ENCODE results near the gene PNCK. TPM values are rescaled to one million over a fixed set of nuclear protein-coding genes. Genes with fewer than 3 reads are reported as not detected.

Gene PNCK
- total RNA-seq, 1 donor from 2014 or later, result not detected

DNA sequence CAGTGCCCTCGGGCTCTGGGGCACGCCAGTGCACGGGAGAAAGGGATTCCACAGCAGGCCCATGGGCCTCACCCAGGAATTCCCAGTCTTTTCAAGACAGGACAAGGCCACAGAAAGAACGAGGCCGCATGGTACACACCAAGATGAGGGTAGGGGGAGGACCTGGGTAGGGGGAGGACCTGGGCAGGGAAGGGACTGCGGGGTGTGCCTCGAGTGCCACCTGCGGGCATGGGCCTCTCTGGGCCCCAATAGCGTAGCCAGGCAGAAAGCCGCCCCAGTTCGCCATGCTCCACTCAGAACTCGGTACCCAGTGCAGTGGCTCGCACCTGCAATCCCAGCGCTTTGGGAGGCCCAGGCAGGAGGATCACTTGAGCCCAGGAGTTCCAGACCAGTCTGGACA lies 40.6 kb downstream of the PNCK start:
- no peak for DNase-seq (ENCODE audit: extremely low read depth, low read depth, low spot score)

DNA sequence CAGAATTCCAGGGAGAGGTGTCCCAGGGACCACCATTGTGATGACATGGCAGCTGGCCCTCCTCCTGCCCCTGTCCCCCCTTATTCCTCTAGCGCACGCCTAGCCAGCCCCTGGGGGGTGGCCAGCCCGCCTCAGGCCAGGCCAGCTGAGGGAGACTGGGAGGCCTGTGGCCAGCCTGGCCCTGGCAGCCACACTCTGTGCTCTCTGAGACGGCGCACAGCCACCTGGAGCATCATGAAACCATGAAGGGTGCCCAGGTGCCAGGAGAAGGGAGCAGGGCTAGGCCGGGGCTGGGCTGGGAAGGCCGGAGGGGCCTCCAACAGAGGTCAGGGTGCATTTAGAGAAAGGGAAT lies 41.0 kb downstream of the PNCK start:
- DNase-seq (ENCODE audit: extremely low read depth, low read depth, low spot score), result no peak

DNA sequence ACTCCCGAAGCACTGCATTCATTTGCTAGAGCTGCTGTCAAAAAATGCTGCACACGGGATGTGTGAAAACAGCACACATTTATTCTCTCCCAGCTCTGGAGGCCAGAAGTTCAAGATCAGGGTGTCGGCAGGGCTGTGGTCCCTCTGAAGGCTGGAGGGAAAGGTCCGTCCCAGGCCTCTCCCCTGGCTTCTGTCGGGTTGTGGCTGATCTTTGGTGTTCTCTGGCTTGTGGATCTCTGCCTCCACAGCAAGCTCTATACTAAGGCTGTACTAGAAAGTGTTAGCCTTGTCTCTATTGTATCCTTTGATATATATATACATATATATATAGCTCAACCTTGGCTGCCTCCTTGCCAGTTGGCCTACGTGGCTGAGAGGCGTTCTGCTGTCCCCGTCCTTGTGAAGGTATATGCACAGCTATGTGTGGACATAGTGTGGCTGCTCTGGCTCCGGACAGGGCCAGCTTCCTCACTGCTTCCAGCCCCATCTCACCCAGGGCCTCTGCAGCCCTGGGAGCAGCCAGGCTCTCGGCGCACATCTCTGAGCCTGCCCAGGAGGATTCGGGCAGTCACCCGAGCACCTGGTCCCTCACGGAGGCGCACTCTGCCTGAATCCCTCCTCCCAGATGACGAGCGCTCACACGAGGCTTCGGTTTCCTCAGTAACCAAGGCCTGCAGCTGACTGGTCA lies 41.6 kb downstream of the PNCK start:
- no peak for DNase-seq (ENCODE audit: extremely low read depth, low read depth, low spot score)

DNA sequence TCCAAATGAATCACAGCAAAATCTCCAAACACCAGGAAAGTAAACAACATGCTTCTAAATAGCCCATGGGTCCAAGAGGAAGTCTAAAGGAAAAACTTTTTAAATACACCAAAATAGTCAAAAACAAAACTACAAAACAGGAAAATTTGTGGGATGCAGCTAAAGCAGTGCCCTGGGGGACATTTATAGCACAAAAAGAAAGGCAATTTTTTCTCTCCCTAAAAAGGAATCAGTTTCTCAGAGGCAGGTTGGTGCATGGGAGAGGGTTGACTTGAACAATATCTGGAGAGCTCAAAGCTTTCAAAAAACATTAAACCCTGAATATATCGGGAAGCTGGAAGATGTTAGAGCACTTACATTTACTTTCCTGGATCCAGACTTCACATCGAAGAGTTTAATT lies 42.3 kb downstream of the PNCK start:
- no peak for DNase-seq (ENCODE audit: extremely low read depth, low read depth, low spot score)

DNA sequence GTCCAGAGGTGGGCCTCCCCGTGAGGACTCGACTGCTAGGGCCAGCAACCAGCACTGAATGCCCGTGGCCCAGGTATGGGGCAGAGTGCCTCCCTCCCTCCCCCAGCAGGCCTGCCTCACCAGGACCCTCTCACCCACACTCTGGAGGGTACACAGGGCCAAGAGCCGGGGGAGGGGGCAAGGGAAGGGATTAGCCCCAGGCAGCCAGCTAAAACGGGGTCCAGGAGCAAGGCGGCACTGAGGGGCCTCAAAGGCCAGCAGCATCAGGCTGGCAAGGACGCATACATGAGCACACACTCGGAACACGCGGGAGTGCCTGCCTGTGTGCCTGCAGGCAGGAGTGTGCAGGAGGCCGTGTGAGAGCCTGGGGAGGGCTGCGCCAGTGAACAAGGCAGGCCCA lies 44.9 kb downstream of the PNCK start:
- DNase-seq (ENCODE audit: extremely low read depth, low read depth, low spot score), result no peak

DNA sequence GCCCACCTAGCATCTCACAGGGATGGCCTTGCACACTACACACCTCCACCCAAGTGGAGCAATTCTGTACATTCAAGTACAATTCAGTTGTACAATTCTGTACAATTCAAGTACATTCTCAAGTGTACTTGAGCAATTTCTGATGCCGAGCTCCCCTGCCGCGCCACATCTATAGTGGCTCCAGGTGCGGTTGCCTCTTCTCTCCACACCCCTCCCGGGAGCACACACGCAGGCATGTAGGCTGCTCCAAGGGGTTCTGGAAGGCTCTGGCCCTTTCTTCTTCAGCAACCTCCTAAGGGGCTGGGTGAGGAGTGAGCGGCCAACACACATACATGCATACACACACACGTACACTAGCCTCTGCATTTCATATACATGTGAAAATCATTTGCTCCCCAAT lies 45.5 kb downstream of the PNCK start:
- no peak for DNase-seq (ENCODE audit: extremely low read depth, low read depth, low spot score)

DNA sequence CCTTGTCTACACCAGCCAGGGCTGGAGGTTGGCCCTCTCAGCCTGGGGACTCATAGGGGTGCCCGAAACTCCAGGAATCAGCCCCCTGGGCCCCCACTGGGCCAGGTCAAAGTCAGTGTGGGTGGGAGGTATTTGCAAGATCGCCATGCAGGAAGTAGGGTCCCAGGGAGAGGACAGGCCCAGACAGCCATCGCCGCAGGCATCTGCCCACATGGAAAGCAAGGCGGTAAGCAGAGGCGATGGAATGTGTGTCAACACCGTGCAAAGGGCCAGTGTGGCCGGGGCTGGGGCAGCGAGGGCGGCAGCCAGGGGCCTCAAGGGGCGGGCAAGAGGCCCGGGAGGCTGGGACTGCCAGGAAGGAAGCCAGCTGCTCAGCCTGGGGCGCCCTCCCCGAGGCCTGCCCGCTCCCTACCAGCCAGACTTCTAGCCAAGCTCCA lies 45.9 kb downstream of the PNCK start:
- DNase-seq (ENCODE audit: extremely low read depth, low read depth, low spot score), result no peak

DNA sequence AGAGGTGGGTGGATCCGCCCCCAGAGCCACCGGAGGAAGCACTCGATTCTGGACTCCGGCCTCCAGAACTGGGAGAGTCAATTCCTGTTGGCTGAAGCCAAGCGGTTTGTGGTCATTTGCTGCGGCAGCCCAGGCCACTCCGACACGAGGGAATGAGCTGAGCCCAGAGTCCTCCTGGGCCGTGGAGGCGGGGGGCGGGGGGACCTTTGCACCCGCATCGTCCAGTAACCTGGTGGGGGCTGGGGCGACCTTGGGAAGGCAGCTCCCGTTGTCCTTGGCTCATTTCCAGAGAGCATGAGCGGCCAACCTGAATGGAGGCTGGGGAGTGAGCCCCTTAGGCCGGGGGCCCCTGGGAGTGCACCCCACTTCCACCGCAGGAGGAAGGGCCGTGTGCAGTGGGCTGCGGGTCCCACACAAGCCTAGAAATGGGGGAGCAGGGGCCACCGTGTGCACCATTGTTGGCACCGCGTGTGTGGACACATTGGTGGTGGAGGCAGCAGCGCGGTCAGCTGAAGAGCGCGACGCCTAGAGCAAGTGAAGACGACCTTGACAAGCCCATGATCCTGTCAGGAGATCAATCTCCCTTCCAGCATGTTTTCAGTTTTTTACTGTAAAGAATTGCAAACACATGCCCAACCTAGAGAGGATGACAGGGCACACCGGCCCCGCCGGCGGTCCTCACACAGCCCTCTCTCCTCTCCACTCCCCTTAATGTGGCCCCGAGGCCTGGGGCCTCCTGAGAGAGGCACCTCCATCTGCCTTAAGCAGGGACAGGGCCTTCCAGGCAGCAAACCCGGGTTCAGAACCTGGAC lies 46.5 kb downstream of the PNCK start:
- DNase-seq (ENCODE audit: extremely low read depth, low read depth, low spot score), result no peak

DNA sequence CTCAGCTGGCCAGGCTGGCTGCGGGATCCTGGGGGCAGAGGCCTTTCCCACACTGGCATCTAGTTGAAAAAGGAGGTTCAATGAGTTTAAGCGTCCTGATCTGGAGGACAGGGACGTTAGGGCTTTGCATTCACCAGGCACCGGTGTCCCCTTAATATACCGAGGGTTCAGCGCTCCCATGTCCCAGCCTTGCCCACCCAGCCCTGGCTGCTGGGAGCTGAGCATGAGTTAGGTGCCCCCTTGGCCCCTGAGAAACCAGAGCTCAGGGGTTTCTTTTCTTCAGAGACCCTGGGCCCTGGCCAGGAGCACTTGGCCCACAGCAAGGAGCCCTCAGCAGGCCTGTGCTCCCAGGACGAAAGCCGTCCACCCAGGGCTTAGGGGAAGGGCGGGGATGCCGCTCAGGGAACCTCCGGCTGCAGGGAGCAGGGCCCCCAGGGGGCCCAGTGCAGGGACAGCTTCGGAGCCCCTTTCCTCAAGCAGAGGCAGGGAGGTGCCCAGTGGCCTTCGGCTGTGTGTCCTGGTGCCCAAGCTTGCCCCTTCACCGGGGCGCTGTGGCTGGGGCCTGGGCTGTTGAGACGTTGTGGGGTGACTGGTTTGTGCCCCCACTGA lies 47.5 kb downstream of the PNCK start:
- DNase-seq (ENCODE audit: extremely low read depth, low read depth, low spot score), result no peak

DNA sequence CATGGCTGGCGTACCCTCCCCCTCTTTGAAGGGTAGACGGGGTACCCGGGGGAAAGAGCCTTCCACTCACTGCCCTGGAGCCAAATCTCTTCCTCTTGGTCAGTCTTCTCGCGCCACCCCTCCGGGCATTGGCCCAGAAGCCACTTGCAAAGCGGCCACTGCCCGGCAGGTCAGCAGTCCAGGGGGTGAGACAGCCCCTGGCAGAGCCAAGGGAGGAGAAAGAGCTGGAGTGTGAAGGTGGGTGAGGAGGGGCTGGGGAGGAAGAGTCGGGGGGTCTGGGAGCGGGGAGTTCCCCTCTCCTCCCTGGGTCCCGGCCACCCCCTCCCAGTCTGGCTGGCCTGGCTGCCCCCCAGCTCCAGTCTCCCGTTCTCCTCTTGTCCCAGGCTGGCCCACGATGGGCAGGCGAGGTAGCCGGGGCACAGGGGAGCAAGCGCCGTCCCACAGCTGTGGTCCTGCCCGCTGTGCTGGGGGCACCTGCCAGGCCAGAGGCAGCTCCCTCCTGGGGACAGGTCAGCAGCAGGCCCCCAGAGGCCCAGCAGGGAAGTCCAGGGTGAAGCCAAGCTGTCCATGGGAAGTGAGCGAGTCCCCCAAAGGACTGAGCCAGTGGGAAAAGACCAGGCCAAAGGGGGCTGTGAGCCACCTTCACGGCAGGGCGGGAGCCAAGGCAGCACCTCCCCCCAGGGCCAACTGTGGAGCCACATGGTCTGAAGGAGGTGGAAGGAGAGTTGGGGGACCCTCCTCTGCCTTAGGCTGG lies 48.2 kb downstream of the PNCK start:
- DNase-seq (ENCODE audit: extremely low read depth, low read depth, low spot score), result no peak

DNA sequence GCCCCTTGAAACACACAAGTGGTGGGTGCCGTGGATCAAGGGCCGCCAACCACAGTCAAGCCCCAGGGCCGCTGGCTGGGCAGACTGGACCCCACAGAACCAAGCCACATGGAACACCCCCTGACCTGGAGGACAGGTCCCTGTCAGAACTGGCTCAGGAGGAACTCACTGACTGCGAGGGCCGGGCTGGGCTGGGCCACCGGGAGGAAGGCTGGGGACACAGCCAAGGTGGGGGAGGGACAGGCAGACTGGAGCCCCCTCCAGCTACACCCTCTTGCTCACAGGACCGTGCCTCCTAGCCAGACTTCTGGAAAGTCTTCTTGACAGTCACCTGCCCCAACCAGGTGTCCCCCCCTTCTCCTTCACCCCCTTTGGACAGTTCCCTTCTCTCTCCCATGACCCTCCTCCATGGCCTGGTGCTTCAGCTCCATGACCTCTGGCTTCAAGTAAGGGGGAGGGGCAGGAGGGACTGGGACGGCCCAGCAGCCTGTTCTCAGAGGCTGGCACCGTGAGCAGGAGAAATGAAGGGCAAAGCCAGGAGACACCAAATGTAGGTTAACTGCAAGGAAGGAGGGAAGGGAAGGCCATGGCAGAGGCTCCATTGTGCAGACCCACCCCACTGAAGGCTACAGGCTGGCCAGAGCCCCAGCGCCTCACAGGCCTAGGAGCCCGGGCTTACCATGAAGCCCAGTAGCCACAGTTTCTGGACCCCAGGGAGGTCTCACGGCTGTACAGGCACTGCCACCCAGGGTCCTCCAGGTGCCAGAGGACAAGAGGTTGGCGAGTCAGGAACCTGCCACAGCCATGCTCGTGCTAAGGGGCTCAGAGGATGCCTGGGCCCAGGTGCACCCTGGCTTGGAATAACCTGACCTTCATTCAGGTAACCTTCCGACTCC lies 49.2 kb downstream of the PNCK start:
- no peak for DNase-seq (ENCODE audit: extremely low read depth, low read depth, low spot score)

DNA sequence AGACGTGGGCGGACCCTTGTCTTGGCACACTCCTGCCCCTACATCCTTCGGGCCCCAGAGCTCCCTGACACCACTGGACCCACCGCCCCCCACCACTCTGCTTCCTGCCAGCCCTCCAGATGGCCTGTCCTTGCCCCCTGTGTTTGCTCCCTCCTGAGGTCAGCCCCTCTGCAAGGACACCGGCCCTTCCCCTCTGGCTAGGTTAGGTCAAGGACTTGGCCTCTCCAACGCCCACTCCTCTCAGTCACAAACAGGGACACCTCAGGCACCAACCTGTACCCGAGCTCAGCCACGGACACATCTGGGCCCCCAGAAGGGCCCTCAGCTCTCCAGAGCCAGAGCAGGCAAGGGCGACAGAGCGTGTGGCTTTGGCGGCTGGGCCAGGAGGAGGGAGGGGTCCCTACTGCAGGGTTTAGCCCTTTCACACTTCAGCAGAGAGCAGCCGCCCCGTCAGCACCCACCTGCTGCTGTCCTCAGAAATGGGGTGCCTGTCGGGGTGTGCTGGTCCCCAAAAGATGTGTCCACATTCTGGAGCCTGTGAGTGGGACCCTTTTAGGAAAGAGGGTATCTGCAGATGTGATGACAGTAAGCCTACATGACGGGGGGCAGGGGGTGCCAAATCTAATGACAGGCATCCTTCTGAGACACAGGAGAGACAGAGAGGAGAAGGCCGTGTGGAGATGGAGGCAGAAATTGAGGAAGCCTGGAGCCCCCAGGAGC lies 50.1 kb downstream of the PNCK start:
- no peak for DNase-seq (ENCODE audit: extremely low read depth, low read depth, low spot score)

DNA sequence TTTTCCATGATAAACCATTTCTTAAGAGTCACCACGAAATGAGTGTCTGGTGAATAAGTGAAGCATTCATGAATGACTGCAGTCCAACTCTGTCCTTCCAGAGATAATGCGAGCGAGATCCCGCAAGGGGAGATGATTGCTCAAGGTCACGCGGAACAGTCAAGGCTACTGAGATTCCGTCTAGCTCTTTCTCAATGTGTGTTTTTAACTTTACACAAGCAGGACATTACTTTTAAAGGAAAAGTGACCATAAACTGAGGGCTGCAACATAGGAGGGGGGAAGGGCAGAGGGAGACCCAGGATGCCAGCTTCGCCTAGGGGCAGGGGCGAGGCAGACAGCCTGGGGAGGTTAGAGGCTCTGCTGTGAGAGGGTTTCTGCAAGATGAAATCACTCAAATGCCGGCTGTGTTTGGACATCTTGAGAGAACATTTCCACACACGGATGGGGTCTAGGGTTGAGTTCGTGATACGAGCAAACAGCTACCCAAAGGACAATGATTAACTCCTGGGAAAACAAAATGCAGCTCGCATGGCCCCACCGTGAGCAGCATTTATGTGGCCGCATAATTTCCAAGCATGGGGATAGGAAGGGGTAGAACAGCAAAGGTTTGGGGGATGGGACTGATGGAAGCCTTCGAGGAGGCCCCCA lies 50.8 kb downstream of the PNCK start:
- no peak for DNase-seq (ENCODE audit: extremely low read depth, low read depth, low spot score)

DNA sequence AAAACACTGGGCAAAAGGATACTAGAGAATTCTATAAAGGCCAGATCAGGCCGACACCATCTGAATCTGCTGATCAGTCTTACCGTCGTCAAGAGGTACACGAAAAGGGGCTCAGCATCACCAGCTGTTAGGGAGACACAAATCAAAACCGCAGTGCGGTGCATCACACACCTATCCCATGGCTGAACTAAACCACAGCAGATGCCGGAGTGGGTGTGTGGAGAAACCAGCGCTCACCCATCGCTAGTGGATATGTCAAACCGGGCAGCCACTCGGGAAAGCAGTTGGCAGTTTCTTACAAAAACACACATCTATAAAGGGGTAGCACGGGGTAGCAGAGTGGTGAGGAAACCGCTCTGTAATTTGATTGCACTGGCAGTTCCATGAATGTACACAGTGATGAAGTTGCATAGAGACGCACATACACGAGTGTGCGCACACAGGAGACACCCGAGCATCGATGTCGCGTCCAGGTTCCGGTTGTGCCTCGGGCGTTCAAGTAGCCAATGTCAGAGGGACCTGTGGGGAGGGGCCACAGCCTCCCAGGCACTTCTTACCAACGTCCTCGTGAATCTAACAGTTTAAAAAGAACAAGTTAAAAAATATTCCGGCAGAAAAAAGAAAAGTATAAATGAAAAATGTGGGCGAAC lies 51.5 kb downstream of the PNCK start:
- no peak for DNase-seq (ENCODE audit: extremely low read depth, low read depth, low spot score)

DNA sequence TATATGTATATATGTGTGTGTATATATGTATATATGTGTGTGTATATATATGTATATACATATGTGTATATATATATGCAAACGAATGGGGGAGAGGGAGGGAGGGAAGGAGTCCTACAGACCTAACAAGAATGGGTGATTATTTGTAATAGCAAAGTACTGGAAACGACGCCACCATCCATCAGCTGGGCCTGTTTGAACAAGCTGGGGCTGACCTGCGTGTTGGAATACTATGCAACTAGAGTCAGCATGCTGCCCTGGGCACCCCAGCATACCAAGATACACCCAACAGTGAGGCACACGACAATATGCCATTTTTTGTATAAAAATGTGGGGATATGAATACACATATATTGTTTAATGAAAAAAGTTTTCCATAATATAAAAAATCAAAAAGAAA lies 53.0 kb downstream of the PNCK start:
- DNase-seq (ENCODE audit: extremely low read depth, low read depth, low spot score), result no peak

Data from glomerular endothelial cell (primary cell).